IMR-90 (cell line): Measurements from ENCODE around the gene CTNND2.

Experiments used
- BHLHE40 ChIP-seq: fragments of 150-350 bp; IDR thresholded peaks from 2 replicates; pipeline ENCODE4 v1.6.1; 2016; ENCODE audit warnings: mild to moderate bottlenecking, low read depth, low read length
- CHD1 ChIP-seq: IDR thresholded peaks from 2 replicates; pipeline ENCODE4 v1.6.1; 2012; ENCODE audit warnings: low read depth, low read length, improper control_type of control experiment
- CTCF ChIP-seq: conservative IDR thresholded peaks from 2 replicates; pipeline ENCODE4 v1.5.1; 2012; ENCODE audit warnings: mild to moderate bottlenecking, low read depth, low read length, improper control_type of control experiment
- ELK1 ChIP-seq: fragments of 150-350 bp; IDR thresholded peaks from 2 replicates; pipeline ENCODE4 v1.6.1; 2016; ENCODE audit warnings: low read depth, mild to moderate bottlenecking, low read length, moderate library complexity, borderline replicate concordance
- MAZ ChIP-seq: IDR thresholded peaks from 2 replicates; pipeline ENCODE4 v1.6.1; 2012; ENCODE audit warnings: low read depth, mild to moderate bottlenecking, low read length, improper control_type of control experiment, moderate library complexity, borderline replicate concordance
- MXI1 ChIP-seq: IDR thresholded peaks from 2 replicates; pipeline ENCODE4 v1.6.1; 2012; ENCODE audit warnings: low read depth, mild to moderate bottlenecking, low read length, moderate library complexity, borderline replicate concordance
- NFE2L2 ChIP-seq: fragments of 150-350 bp; IDR thresholded peaks from 2 replicates; pipeline ENCODE4 v1.6.1; 2016; ENCODE audit warnings: low read depth, mild to moderate bottlenecking, low read length
- POLR2A ChIP-seq: IDR thresholded peaks from 2 replicates; pipeline ENCODE4 v1.6.1; 2012; ENCODE audit warnings: mild to moderate bottlenecking, low read depth, low read length
- RCOR1 ChIP-seq: IDR thresholded peaks from 2 replicates; pipeline ENCODE4 v1.6.1; 2012; ENCODE audit warnings: mild to moderate bottlenecking, low read length, improper control_type of control experiment; ENCODE audit not compliant: insufficient replicate concordance

- no peak for TF ChIP-seq POLR2A
- TF ChIP-seq CTCF = no peak
- no peak for TF ChIP-seq RCOR1
- TF ChIP-seq MAZ = no peak
- TF ChIP-seq BHLHE40 = no peak
- no peak for TF ChIP-seq CHD1
- TF ChIP-seq NFE2L2 = no peak
- no peak for TF ChIP-seq MXI1
- no peak for TF ChIP-seq ELK1
Observed at GRCh38 chr5:11396917-11397316, 507.3 kb downstream of the CTNND2 start.
